ENCODE data around the gene RCVRN.

RCVRN gene

DNA sequence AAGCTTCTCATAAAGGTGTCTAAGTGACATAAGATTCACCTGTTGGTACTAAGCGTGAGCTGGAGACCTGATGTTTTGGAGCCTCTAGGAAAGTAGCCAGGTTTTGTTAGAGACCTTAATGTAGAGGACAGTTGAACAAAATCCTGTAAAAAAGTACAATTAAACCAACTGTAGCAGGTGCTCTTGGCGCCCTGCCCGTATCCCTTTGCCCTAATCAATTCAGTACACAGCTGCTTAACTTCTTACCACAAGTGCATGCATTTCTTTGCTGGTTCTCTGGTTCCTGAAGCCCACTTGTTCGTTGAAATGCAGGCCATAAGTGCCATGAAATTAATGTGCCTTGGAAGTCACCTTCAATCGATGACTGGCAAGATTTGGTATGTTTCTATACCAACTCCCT, 54.9 kb downstream of the RCVRN start:
- no peak for DNase-seq (ENCODE audit: low read depth)
- TF ChIP-seq, protein P1, sequence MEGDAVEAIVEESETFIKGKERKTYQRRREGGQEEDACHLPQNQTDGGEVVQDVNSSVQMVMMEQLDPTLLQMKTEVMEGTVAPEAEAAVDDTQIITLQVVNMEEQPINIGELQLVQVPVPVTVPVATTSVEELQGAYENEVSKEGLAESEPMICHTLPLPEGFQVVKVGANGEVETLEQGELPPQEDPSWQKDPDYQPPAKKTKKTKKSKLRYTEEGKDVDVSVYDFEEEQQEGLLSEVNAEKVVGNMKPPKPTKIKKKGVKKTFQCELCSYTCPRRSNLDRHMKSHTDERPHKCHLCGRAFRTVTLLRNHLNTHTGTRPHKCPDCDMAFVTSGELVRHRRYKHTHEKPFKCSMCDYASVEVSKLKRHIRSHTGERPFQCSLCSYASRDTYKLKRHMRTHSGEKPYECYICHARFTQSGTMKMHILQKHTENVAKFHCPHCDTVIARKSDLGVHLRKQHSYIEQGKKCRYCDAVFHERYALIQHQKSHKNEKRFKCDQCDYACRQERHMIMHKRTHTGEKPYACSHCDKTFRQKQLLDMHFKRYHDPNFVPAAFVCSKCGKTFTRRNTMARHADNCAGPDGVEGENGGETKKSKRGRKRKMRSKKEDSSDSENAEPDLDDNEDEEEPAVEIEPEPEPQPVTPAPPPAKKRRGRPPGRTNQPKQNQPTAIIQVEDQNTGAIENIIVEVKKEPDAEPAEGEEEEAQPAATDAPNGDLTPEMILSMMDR (IDR thresholded peaks at IDR 0.05; ENCODE audit: insufficient read depth, low read depth, low read length, missing control alignments), result no peak
- no peak overlapping the region for H3K4me3 ChIP-seq (ENCODE audit: low read length)
